Glomerular visceral epithelial cell (primary cell): ENCODE results near the gene SDC3.

Experiments
- DNase-seq: peaks from one replicate; pipeline ENCODE4 v3.0.0-alpha.2; 2016; ENCODE audit errors: extremely low spot score

SDC3 gene

DNA sequence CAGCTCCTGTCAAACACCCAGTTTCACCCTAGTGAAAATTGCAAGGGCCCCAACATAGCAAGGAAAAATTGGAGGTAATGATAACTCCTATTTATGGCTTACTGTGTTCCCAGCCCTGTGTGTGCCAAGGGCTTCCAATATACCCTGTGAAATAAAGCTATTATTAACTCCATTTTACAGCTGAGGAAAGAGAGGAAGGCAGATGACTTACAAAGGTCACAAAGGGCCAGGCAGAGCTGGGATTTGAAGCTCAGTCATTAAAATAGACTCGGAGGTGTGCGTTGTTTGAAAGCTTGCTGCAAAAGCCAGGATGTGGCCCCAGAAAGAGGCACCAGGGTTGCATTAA, 20.2 kb upstream of the SDC3 start:
- no peak for DNase-seq

DNA sequence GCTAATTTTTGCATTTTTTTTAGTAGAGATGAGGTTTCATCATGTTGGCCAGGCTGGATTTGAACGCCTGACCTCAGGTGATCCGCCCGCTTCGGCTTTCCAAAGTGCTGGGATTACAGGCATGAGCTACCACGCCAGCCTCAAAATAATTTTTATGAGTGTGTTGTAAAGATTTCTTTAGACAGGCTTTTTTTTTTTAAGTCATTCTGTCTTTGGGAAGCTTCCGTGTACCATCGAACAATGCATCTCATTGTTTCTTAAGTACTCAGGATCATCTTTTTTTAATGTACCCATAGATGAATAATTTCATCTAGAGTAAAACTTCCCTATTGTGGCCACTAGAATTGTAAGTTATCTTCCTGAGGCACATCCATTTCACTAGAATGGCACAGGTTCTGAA, 19.6 kb upstream of the SDC3 start:
- no peak for DNase-seq

DNA sequence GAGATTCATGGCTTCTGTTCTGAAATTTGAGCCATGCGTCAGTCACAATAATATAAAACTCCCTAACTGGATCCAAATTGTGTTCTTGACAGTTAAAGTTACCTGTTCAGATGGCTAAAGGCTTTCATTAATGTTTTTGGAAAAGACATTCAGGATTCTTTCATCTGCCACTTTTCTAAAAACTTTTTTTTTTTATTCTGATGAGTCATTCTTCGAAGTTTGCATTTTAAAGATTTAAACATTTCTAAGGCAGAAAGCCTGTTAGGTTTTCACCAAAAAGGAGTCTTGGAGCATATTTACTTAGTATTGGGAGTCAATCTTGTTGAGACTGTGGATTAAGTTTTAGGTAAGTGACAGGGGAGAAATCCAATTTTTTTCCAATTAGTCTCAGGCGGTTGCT, 18.9 kb upstream of the SDC3 start:
- no peak for DNase-seq

- DNase-seq, result peak; percentile 54
These were observed 15.0 kb upstream of the SDC3 start for GRCh38 chr1:30923597-30923996.

DNA sequence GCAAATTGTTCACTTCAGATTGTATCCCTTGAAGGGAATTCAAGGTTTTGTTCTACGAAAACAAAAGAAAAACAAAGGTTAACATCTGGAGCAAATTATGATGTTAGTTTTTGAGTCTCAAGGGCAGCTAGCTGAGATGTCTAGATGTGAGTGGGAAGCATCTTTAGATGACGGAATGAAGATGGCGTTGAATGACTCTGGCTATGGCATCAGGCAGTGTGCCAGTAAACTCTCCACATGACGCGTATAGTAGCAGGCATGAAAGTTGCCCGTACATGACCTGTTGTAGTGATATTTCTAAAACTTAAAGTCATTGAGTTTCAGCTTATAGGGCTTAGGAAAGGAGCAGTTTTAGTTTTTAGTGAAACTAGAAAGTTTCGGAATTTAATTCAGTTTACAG, 12.3 kb upstream of the SDC3 start:
- no peak for DNase-seq

DNA sequence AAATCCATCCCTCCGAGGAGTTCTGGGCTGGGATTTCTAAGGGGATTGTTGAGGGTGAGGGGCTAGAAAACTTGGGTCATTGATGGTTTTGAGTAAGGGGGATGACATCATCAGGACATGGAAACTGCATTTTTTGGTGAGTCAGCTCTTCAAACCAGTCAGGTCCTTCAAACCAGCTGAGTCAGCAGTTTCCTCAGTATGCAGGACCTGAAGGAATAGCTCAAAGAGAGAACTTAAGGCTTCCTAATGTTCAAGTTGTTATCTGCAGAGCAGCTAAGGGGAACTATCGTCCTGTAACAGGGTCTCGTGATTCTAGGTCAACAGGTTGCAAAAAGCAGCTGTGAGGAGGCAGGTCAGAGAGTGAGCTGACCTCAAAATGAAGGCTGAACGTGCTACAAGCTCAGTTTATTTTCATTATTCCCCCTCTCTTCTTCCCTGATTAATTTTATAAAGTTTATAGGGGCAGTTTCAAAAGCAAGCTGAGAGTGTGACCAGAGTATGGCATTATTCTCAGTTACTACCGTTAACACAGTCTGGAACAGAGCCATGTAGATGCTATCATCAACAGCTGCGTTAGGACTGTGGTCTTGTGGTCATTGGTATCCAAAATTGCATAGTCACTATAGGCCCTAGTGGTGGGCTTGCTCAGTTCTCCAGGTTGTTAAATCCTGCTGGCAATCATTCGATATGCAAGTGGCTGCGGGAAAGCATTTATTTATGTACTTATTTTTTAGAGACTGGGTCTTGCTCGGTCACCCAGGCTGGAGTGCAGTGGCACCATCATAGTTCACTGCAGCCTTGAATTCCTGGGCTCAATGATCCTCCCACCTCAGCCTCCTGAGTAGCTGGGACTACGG, 10.7 kb upstream of the SDC3 start:
- peak; percentile 75 for DNase-seq

- no peak for DNase-seq
These were observed 7.7 kb upstream of the SDC3 start for GRCh38 chr1:30916296-30916695.

- no peak for DNase-seq
These were observed 7.1 kb upstream of the SDC3 start for GRCh38 chr1:30915491-30916230.

DNA sequence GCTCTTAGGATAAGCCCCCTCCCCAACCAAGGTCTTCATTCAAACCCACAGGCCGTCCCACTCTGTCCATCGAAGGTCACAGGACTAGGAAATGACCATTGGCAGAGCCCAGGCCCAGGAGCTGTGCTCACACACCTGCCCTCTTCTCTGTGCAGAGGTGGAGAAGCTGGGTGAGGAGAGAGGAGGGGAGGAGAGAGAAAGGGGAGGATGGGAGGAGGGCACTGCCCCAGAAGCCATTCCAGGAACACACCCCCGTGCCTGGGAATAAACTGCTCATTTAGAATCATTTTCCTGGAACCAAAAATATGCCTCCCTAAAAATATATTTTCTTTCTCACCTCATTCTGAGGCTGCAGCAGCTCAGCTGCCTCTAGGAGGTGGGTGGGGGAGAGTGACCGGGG, 6.4 kb upstream of the SDC3 start:
- no peak for DNase-seq

- no peak for DNase-seq
These were observed 6.0 kb upstream of the SDC3 start for GRCh38 chr1:30914587-30914922.

- DNase-seq, result no peak
These were observed 4.5 kb upstream of the SDC3 start for GRCh38 chr1:30912913-30913652.

DNA sequence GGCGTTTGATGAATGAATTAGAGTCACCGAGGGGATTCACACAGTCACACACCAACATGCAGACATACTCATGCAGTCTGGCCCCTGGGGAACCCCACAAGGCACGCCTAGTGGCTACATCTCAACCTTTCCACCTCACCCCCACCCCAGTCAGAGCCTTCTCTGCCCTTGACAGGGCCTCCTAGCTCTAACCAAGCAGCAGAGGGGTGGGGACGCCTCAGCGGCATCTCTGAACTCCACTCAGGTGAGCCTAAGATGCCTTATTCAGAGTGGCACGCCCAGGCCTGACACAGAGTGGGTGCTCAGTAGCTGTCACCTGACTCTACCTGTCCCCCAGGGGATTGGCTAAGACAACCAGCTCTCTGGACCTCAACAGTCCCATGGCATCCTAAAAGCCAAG, 3.7 kb upstream of the SDC3 start:
- DNase-seq, result no peak

- peak; percentile 87 for DNase-seq
These were observed 2.7 kb upstream of the SDC3 start for GRCh38 chr1:30911059-30911954.

- no peak for DNase-seq
These were observed 959 bp upstream of the SDC3 start for GRCh38 chr1:30909365-30910068.

DNA sequence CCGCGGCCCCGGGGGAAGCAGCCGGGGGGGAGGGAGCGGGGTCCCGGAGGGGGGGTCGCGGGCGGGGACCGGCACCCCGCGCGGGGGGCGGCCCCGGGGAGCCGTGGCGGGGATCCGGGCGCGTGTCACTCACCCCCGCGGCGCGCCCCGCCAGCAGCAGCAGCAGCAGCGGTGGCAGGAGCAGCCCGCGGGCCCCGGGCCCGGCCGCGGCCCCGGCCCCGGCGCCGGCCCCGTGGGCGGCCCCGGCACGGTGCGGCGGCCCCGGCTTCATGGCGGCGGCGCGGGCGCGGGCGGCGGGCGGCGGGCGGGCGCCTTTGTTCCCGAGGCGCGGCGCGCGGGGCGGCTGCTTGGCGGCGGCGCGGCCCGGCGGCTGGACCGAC, 252 bp downstream of the SDC3 start:
- no peak for DNase-seq

- no peak for DNase-seq
These were observed 860 bp downstream of the SDC3 start for GRCh38 chr1:30907481-30908315.

- DNase-seq, result no peak
These were observed 1.7 kb downstream of the SDC3 start for GRCh38 chr1:30906631-30907441.

- DNase-seq, result no peak
These were observed 2.5 kb downstream of the SDC3 start for GRCh38 chr1:30905916-30906620.

DNA sequence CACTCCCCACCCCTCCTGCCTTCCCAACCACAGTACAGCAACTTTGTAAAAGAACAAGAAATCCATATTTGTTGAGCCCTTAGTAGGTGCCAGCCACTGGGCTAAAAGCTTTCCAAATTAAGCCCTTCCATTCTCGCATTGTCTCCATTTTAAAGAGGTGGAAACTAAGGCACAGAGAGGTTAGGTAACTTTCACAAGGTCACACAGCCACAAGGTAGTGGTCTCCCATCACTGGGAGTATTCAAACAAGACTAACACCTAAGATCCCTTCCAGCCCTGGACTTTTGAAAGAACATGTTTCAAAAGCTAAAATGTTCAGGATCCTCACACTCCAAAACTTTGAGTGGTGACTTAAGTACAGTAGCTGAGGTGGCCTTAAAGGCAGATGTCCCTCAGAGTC, 3.2 kb downstream of the SDC3 start:
- no peak for DNase-seq
